Thymus (tissue), 14 donors: ENCODE data around the gene LAMA5. TPM values are rescaled to one million over a fixed set of nuclear protein-coding genes. Genes with fewer than 3 reads are reported as not detected.

ENCODE experiments used
- DNase-seq, 9 donors: peaks; one replicate each; pipeline ENCODE4 v3.0.0-alpha.2; 2013; ENCODE audit warnings: low spot score in 9 of 9, low read depth in 6 of 9, missing footprints in 1 of 9
- H3K27ac ChIP-seq, 2 donors: one replicate each; pipeline ENCODE4 v1.5.1; 2013; ENCODE audit warnings: control low read depth in 1 of 2, low read depth in 1 of 2, low read length in 1 of 2, mild to moderate bottlenecking in 1 of 2, moderate library complexity in 1 of 2
- H3K27me3 ChIP-seq, 2 donors: one replicate each; pipeline ENCODE4 v1.5.1; 2013; ENCODE audit warnings: low read length in 1 of 2; ENCODE audit not compliant: control insufficient read depth in 2 of 2, insufficient read depth in 1 of 2
- H3K36me3 ChIP-seq, 2 donors: one replicate each; pipeline ENCODE4 v1.5.1; 2013; ENCODE audit warnings: low read length in 1 of 2, mild to moderate bottlenecking in 1 of 2, moderate library complexity in 1 of 2; ENCODE audit not compliant: control insufficient read depth in 2 of 2, insufficient read depth in 2 of 2
- H3K4me1 ChIP-seq, 2 donors: one replicate each; pipeline ENCODE4 v1.5.1; 2013; ENCODE audit warnings: low read length in 2 of 2; ENCODE audit not compliant: control insufficient read depth in 2 of 2, insufficient read depth in 2 of 2
- H3K4me3 ChIP-seq, 2 donors: one replicate each; pipeline ENCODE4 v1.5.1; 2013; ENCODE audit warnings: low read length in 2 of 2, control low read depth in 1 of 2, mild to moderate bottlenecking in 1 of 2
- H3K9me3 ChIP-seq, 2 donors: one replicate each; pipeline ENCODE4 v1.5.1; 2013; ENCODE audit warnings: low read length in 1 of 2, mild to moderate bottlenecking in 1 of 2; ENCODE audit not compliant: control insufficient read depth in 2 of 2, insufficient read depth in 1 of 2
- WGBS: extraction: QIAGEN DNeasy Blood & Tissue Kit; methylation state at CpG from one replicate; pipeline ENCODE4 v1.1.7; 2013; 5-methylcytosine and 5-hydroxymethylcytosine counted together
- long read RNA-seq, 10 donors: transcript quantifications; one replicate each; lab custom pipeline, GENCODE V29; 2026
- polyA plus RNA-seq: library from polyadenylated mRNA; stranded (reverse); fragments of 200-250 nt; gene quantifications from one replicate; pipeline ENCODE4 v1.2.3, GENCODE V29; 2013
- total RNA-seq: library from RNA; stranded (reverse); fragments of 120-200 nt; gene quantifications from one replicate; pipeline ENCODE4 v1.2.4, GENCODE V29; 2013
- donor health status: healthy.

LAMA5 gene
- total RNA-seq (12.8 TPM), polyA plus RNA-seq (155 TPM)
- long read RNA-seq, donor 1, result 0 reads
- long read RNA-seq, donor 2, partial matches to known transcripts, result 163 of 303 reads
- long read RNA-seq, donor 2, other reads (novel, unspliced or antisense), result 139 of 303 reads
- long read RNA-seq, donor 3, partial matches to known transcripts, result 6,471 of 6,842 reads
- long read RNA-seq, donor 3, other reads (novel, unspliced or antisense), result 371 of 6,842 reads
- long read RNA-seq, donor 4, partial matches to known transcripts, result 0 of 1 reads
- long read RNA-seq, donor 4, other reads (novel, unspliced or antisense), result 0 of 1 reads
- long read RNA-seq, donor 5, partial matches to known transcripts, result 6,052 of 11,195 reads
- long read RNA-seq, donor 5, other reads (novel, unspliced or antisense), result 5,141 of 11,195 reads
- long read RNA-seq, donor 6, partial matches to known transcripts, result 40 of 101 reads
- long read RNA-seq, donor 6, other reads (novel, unspliced or antisense), result 61 of 101 reads
- long read RNA-seq, donor 7, result 0 reads
- long read RNA-seq, donor 8, partial matches to known transcripts, result 0 of 1 reads
- long read RNA-seq, donor 8, other reads (novel, unspliced or antisense), result 0 of 1 reads
- long read RNA-seq, donor 9, partial matches to known transcripts, result 52 of 75 reads
- long read RNA-seq, donor 9, other reads (novel, unspliced or antisense), result 23 of 75 reads
- long read RNA-seq, donor 10, partial matches to known transcripts, result 1,913 of 3,662 reads
- long read RNA-seq, donor 10, other reads (novel, unspliced or antisense), result 1,749 of 3,662 reads

GRCh38 chr20:62367136-62367632 is at the start of gene LAMA5:
Gene LAMA5, minus strand, starts transcription at chr20:62367312. Its CDS starts 67 bp downstream, at chr20:62367245.
- DNase-seq, result no peak
- Histone ChIP-seq H3K4me1 (peaks cover 0 to 10% of the 10 kb centered on the region in 2 donors), H3K4me3 (peak within 1 kb of the TSS; percentile 27 to 44), H3K36me3 (no peaks in the 10 kb centered on the region), H3K27me3 (peaks cover 55 to 73% of the 10 kb centered on the region in 2 donors), H3K9me3 (no peaks in the 10 kb centered on the region), H3K27ac (peak within 1 kb of the TSS in 1 of 2 donors; percentile 66)
- under 1% methylated on average over 68 of the region's 70 CpGs for WGBS

GRCh38 chr20:62415354-62416111 is 48.4 kb upstream of the LAMA5 start:
- H3K4me1 ChIP-seq, result no peaks in the 10 kb centered on the region
- H3K9me3 ChIP-seq, result no peaks in the 10 kb centered on the region
- H3K4me3 ChIP-seq, result no peak overlapping the region
- 89% methylated on average over 24 of the region's 24 CpGs for WGBS
- no peak for DNase-seq
- peaks cover 0 to 6% of the 10 kb centered on the region in 2 donors for H3K27me3 ChIP-seq
- no peaks in the 10 kb centered on the region for H3K36me3 ChIP-seq
- no peak overlapping the region for H3K27ac ChIP-seq

GRCh38 chr20:62413896-62414481 is 46.9 kb upstream of the LAMA5 start:
- H3K36me3 ChIP-seq, result no peaks in the 10 kb centered on the region
- 93% methylated on average over 22 of the region's 22 CpGs for WGBS
- H3K27me3 ChIP-seq, result peaks cover 0 to 22% of the 10 kb centered on the region in 2 donors
- H3K27ac ChIP-seq, result no peak overlapping the region
- DNase-seq, result no peak
- H3K9me3 ChIP-seq, result no peaks in the 10 kb centered on the region
- no peak overlapping the region for H3K4me3 ChIP-seq
- H3K4me1 ChIP-seq, result peaks cover 0 to 9% of the 10 kb centered on the region in 2 donors

GRCh38 chr20:62413025-62413570 is 46.0 kb upstream of the LAMA5 start:
- Histone ChIP-seq H3K9me3 (no peaks in the 10 kb centered on the region), H3K27me3 (peaks cover 0 to 30% of the 10 kb centered on the region in 2 donors), H3K27ac (no peak overlapping the region), H3K4me3 (no peak overlapping the region), H3K36me3 (no peaks in the 10 kb centered on the region), H3K4me1 (peaks cover 0 to 9% of the 10 kb centered on the region in 2 donors)
- WGBS, result 95% methylated on average over 11 of the region's 11 CpGs
- DNase-seq, result no peak

DNA sequence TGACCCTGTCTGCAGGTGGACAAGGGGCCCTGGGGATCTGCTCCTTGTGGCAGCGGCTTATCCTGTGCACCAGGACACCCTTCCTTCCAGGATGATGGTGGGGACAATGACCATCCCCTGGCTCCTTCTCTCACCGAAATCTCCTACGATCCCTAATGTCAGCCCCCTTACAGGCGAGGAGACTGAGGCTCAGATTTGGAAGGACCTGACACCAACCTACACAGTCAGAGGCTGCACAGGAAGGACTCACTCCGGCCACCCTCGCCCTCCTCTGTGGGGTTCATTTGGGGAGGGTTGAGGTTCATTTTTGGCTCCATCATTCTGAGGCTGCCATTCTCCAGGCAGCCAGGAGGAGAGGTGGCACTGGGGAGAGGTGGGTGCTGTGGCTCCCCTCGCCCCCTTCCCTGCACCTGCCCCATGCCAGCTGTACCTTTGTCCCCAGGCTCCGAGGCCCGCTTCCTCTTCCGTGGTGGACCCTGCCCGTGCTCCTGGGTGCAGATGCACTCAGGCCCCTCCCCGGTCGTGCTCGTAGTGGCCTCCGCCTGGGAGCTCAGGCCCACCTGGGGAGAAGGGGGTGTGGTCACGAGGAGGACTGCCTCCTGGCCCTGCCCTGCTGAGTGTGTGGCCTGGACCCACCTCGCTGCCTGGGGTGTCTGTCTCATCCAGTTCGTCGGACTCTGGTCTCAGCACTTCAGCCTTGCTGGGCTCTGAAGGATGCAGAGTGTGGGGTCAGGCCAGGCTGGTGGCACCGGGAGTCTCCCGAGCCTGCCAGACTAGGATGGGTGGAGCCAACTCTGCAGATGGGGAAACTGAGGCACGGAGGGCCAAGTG is 45.3 kb upstream of the LAMA5 start:
- H3K36me3 ChIP-seq, result no peaks in the 10 kb centered on the region
- peaks cover 0 to 33% of the 10 kb centered on the region in 2 donors for H3K27me3 ChIP-seq
- DNase-seq, result no peak
- no peak overlapping the region for H3K27ac ChIP-seq
- H3K4me1 ChIP-seq, result peaks cover 3 to 14% of the 10 kb centered on the region in 2 donors
- no peaks in the 10 kb centered on the region for H3K9me3 ChIP-seq
- H3K4me3 ChIP-seq, result no peak overlapping the region
- 85% methylated on average over 22 of the region's 22 CpGs for WGBS

GRCh38 chr20:62411479-62412193 is 44.5 kb upstream of the LAMA5 start:
- WGBS, result 90% methylated on average over 24 of the region's 24 CpGs
- Histone ChIP-seq H3K27ac (no peak overlapping the region), H3K27me3 (peaks cover 0 to 33% of the 10 kb centered on the region in 2 donors), H3K9me3 (no peaks in the 10 kb centered on the region), H3K4me3 (no peak overlapping the region), H3K4me1 (peaks cover 5 to 15% of the 10 kb centered on the region in 2 donors), H3K36me3 (no peaks in the 10 kb centered on the region)
- DNase-seq, result no peak

DNA sequence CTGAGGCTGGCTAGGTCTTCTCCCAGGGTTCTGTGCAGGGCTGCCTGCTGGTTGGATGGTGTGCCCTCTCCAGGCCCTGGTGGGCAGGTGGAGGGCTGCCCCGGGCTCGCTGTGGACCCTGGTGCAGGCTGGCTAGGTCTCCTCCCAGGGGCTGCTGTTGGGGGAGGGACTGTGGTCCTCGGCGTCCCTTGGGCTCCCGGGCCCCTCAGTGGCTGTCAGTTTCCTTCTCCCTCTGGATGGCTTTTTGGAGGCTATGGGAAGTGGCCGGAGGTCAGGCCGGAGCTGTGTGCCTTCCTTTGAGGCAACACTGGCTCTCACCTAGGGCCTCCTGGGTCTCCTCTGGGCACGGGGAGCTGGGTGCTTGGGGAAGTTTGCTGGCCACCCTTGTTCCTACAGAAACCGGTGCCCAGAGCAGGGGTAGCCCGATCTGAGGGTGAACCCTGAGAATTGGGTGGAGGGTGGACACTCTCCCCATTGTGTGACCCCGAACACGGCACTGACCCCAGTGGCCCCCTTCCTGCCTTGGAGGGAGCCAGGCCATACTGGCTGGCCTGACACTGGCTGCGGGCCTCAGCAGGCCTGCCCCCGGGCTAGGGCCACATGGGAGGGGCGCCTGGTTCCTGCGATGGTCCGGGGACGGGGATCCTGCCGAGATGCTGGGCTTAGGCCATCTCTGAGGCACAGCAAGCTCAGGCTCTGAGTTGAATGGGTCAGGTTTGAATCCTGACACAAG is 43.8 kb upstream of the LAMA5 start:
- WGBS, result 93% methylated on average over 19 of the region's 19 CpGs
- Histone ChIP-seq H3K4me1 (peaks cover 12 to 22% of the 10 kb centered on the region in 2 donors), H3K36me3 (no peaks in the 10 kb centered on the region), H3K27ac (no peak overlapping the region), H3K4me3 (no peak overlapping the region), H3K27me3 (peaks cover 0 to 33% of the 10 kb centered on the region in 2 donors), H3K9me3 (peaks cover 0 to 2% of the 10 kb centered on the region in 2 donors)
- no peak for DNase-seq
